Measurements from ENCODE around the gene TAOK3. TPM values are rescaled to one million over a fixed set of nuclear protein-coding genes. Genes with fewer than 3 reads are reported as not detected.

The TAOK3 gene
- total RNA-seq, 1 donor from 2014 or later = 10.4 TPM

GRCh38 chr12:118219772-118220171 is 152.9 kb downstream of the TAOK3 start:
- no peak for TF ChIP-seq CTCF (conservative IDR thresholded peaks at IDR 0.05; ENCODE audit: low read depth, low read length)
- no peak for DNase-seq (ENCODE audit: low read depth)
- no peak overlapping the region for H3K4me3 ChIP-seq (ENCODE audit: low read depth, low read length)

GRCh38 chr12:118219106-118219505 is 153.6 kb downstream of the TAOK3 start:
- no peak for TF ChIP-seq CTCF (conservative IDR thresholded peaks at IDR 0.05; ENCODE audit: low read depth, low read length)

GRCh38 chr12:118213452-118213851 is 159.3 kb downstream of the TAOK3 start:
- no peak for DNase-seq (ENCODE audit: low read depth)
- no peak overlapping the region for H3K4me3 ChIP-seq (ENCODE audit: low read depth, low read length)
- no peak for TF ChIP-seq CTCF (conservative IDR thresholded peaks at IDR 0.05; ENCODE audit: low read depth, low read length)

More at GRCh38 chr12:118219106-118219505, 153.6 kb downstream of the TAOK3 start:
- H3K4me3 ChIP-seq (ENCODE audit: low read depth, low read length) = no peak overlapping the region
- DNase-seq (ENCODE audit: low read depth) = no peak

GRCh38 chr12:118212606-118213005 is 160.1 kb downstream of the TAOK3 start:
- DNase-seq (ENCODE audit: low read depth) = no peak
- no peak for TF ChIP-seq CTCF (conservative IDR thresholded peaks at IDR 0.05; ENCODE audit: low read depth, low read length)
- H3K4me3 ChIP-seq (ENCODE audit: low read depth, low read length) = no peak overlapping the region

GRCh38 chr12:118206107-118206412 is 166.6 kb downstream of the TAOK3 start:
- DNase-seq (ENCODE audit: low read depth) = no peak
- H3K4me3 ChIP-seq (ENCODE audit: low read depth, low read length) = no peak overlapping the region
- TF ChIP-seq CTCF (conservative IDR thresholded peaks at IDR 0.05; ENCODE audit: low read depth, low read length) = no peak

GRCh38 chr12:118193958-118194357 is 178.7 kb downstream of the TAOK3 start:
- DNase-seq (ENCODE audit: low read depth) = no peak

More at GRCh38 chr12:118193958-118194357, 178.7 kb downstream of the TAOK3 start:
- no peak for TF ChIP-seq CTCF (conservative IDR thresholded peaks at IDR 0.05; ENCODE audit: low read depth, low read length)
- H3K4me3 ChIP-seq (ENCODE audit: low read depth, low read length) = no peak overlapping the region

All from epithelial cell of proximal tubule (primary cell).